Tibial nerve (tissue), 4 donors: ENCODE results near the gene GNG12. TPM values are rescaled to one million over a fixed set of nuclear protein-coding genes. Genes with fewer than 3 reads are reported as not detected.
"Not testable (repeated sequence)": the region's sequence is repeated elsewhere in the genome, so short reads cannot be mapped to it uniquely, and the experiment has no call there.

Experiments
- DNase-seq, 2 donors: peaks; one replicate each; pipeline ENCODE4 v3.0.0-alpha.2; 2019; ENCODE audit warnings: low spot score in 2 of 2
- H3K27ac ChIP-seq, 4 donors: fragments of 200-600 bp; sonication (generic) in 3 of 4; one replicate each; pipeline ENCODE4 v1.5.1; 2017 to 2019; ENCODE audit warnings: mild to moderate bottlenecking in 1 of 4
- H3K27me3 ChIP-seq, 2 donors: fragments of 200-600 bp; sonication (generic) in 1 of 2; one replicate each; pipeline versions ENCODE4 v1.5.1 to v1.6.0; 2017 to 2019
- H3K36me3 ChIP-seq, 3 donors: fragments of 200-600 bp; sonication (generic); one replicate each; pipeline ENCODE4 v1.5.1; 2018 to 2019
- H3K4me1 ChIP-seq, 4 donors: fragments of 200-600 bp; sonication (generic) in 3 of 4; one replicate each; pipeline ENCODE4 v1.5.1; 2017 to 2019
- H3K4me3 ChIP-seq, 4 donors: fragments of 200-600 bp; sonication (generic) in 3 of 4; one replicate each; pipeline ENCODE4 v1.5.1; 2017 to 2019; ENCODE audit warnings: mild to moderate bottlenecking in 1 of 4, moderate library complexity in 1 of 4
- H3K9me3 ChIP-seq, 4 donors: fragments of 200-600 bp; sonication (generic) in 3 of 4; one replicate each; pipeline ENCODE4 v1.5.1; 2017 to 2019
- CTCF ChIP-seq, 5 experiments: fragments of 200-600 bp in 3 of 5; fragments of 450-650 bp in 2 of 5; sonication (generic) in 3 of 5; IDR thresholded peaks; one replicate each; pipeline ENCODE4 v1.5.1; 2016 to 2019; ENCODE audit warnings: antibody characterized with exemption in 5 of 5, mild to moderate bottlenecking in 3 of 5, moderate library complexity in 2 of 5
- EP300 ChIP-seq, 2 donors: sonication (generic); formaldehyde crosslinking; IDR thresholded peaks; one replicate each; pipeline ENCODE4 v1.6.1; 2017; ENCODE audit warnings: antibody characterized with exemption in 2 of 2, mild to moderate bottlenecking in 1 of 2
- POLR2A ChIP-seq, 2 donors: fragments of 450-650 bp; IDR thresholded peaks; one replicate each; pipeline ENCODE4 v1.6.1; 2017; ENCODE audit warnings: antibody characterized with exemption in 2 of 2, mild to moderate bottlenecking in 2 of 2, moderate library complexity in 2 of 2
- WGBS, 2 donors: methylation state at CpG; one replicate each; pipeline ENCODE4 v1.1.5; 2018; 5-methylcytosine and 5-hydroxymethylcytosine counted together
- total RNA-seq, 4 donors: library from RNA; depleted of rRNA; stranded (reverse); fragments of >200 nt; gene quantifications; one replicate each; pipeline ENCODE4 v1.1.0, GENCODE V29; 2016

Gene GNG12
- total RNA-seq, 4 donors from 2014 or later, result 55.9 to 71.8 (median 68.4) TPM

GRCh38 chr1:67734323-67734690 is 99.0 kb downstream of the GNG12 start:
- DNase-seq, result no peak
- peaks cover 0 to 75% (median 46%) of the 10 kb centered on the region in 4 donors for H3K4me1 ChIP-seq
- WGBS, 2 donors, result 78 to 80% methylated on average over 3 of the region's 3 CpGs
- H3K36me3 ChIP-seq, result no peaks in the 10 kb centered on the region
- TF ChIP-seq CTCF (IDR thresholded peaks at IDR 0.05) (no peak), EP300 (IDR thresholded peaks at IDR 0.05) (no peak), POLR2A (IDR thresholded peaks at IDR 0.05) (no peak)
- peak overlapping the region in 2 of 4 donors; percentile 81 to 93 for H3K27ac ChIP-seq
- no peak overlapping the region for H3K4me3 ChIP-seq
- no peaks in the 10 kb centered on the region for H3K9me3 ChIP-seq
- H3K27me3 ChIP-seq, result no peaks in the 10 kb centered on the region

- peak overlapping the region in 2 of 4 donors; percentile 81 to 93 for H3K27ac ChIP-seq
- no peaks in the 10 kb centered on the region for H3K9me3 ChIP-seq
- TF ChIP-seq POLR2A (IDR thresholded peaks at IDR 0.05), result no peak
- no peak for TF ChIP-seq EP300 (IDR thresholded peaks at IDR 0.05)
- no peak for TF ChIP-seq CTCF (IDR thresholded peaks at IDR 0.05)
- no peak for DNase-seq
- H3K4me3 ChIP-seq, result no peak overlapping the region
- peaks cover 0 to 72% (median 46%) of the 10 kb centered on the region in 4 donors for H3K4me1 ChIP-seq
- 44 to 45% methylated on average over 4 of the region's 4 CpGs for WGBS, 2 donors
- H3K36me3 ChIP-seq, result no peaks in the 10 kb centered on the region
- no peaks in the 10 kb centered on the region for H3K27me3 ChIP-seq
These were observed 99.5 kb downstream of the GNG12 start for GRCh38 chr1:67733681-67734322.

- Histone ChIP-seq H3K27me3 (no peaks in the 10 kb centered on the region), H3K4me1 (peaks cover 0 to 61% (median 46%) of the 10 kb centered on the region in 4 donors), H3K36me3 (no peaks in the 10 kb centered on the region), H3K9me3 (no peaks in the 10 kb centered on the region), H3K4me3 (no peak overlapping the region), H3K27ac (peak overlapping the region in 2 of 4 donors; percentile 24 to 61)
- no peak for DNase-seq
- 39 to 40% methylated on average over 6 of the region's 6 CpGs for WGBS, 2 donors
- TF ChIP-seq POLR2A (IDR thresholded peaks at IDR 0.05) (no peak), EP300 (IDR thresholded peaks at IDR 0.05) (no peak), CTCF (IDR thresholded peaks at IDR 0.05) (no peak)
These were observed 100.5 kb downstream of the GNG12 start for GRCh38 chr1:67732750-67733151.

GRCh38 chr1:67731322-67731721 is 101.9 kb downstream of the GNG12 start:
- Histone ChIP-seq H3K36me3 (no peaks in the 10 kb centered on the region), H3K9me3 (no peaks in the 10 kb centered on the region), H3K27me3 (no peaks in the 10 kb centered on the region), H3K4me1 (peaks cover 0 to 47% (median 34%) of the 10 kb centered on the region in 4 donors), H3K27ac (no peak overlapping the region), H3K4me3 (no peak overlapping the region)
- DNase-seq, result no peak
- TF ChIP-seq EP300 (IDR thresholded peaks at IDR 0.05) (no peak), POLR2A (IDR thresholded peaks at IDR 0.05) (no peak), CTCF (IDR thresholded peaks at IDR 0.05) (no peak)
- 69 to 73% methylated on average over 2 of the region's 2 CpGs for WGBS, 2 donors

- not testable (repeated sequence) for H3K27me3 ChIP-seq, H3K9me3 ChIP-seq, DNase-seq, H3K27ac ChIP-seq, H3K36me3 ChIP-seq, H3K4me3 ChIP-seq
- 90 to 93% methylated on average over 9 of the region's 9 CpGs for WGBS, 2 donors
- H3K4me1 ChIP-seq, result peaks cover 0 to 48% (median 25%) of the 10 kb centered on the region in 4 donors
These were observed 103.0 kb downstream of the GNG12 start for GRCh38 chr1:67730312-67730711.
